ENCODE measurements around the gene CDC14A.

DNA sequence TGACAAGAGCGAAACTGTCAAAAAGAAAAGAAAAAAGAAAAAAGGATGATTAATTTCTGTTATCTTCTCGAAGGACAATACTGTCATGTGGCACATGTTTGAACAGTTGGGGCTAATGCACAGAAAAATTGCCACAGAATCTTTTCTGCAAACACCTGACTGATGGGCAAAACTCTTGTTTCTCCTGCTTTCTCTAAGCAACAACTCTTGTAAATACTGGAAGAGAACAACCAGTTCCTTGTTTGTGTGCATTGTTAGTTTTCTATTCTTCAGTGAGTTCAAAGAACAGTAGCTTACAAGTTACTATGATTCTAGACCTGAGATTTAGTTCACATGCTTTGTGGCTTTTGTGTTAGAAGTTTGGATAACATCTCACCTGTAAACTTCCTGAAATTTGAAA lies 60.7 kb downstream of the CDC14A start:
- TF ChIP-seq, protein P1, sequence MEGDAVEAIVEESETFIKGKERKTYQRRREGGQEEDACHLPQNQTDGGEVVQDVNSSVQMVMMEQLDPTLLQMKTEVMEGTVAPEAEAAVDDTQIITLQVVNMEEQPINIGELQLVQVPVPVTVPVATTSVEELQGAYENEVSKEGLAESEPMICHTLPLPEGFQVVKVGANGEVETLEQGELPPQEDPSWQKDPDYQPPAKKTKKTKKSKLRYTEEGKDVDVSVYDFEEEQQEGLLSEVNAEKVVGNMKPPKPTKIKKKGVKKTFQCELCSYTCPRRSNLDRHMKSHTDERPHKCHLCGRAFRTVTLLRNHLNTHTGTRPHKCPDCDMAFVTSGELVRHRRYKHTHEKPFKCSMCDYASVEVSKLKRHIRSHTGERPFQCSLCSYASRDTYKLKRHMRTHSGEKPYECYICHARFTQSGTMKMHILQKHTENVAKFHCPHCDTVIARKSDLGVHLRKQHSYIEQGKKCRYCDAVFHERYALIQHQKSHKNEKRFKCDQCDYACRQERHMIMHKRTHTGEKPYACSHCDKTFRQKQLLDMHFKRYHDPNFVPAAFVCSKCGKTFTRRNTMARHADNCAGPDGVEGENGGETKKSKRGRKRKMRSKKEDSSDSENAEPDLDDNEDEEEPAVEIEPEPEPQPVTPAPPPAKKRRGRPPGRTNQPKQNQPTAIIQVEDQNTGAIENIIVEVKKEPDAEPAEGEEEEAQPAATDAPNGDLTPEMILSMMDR (IDR thresholded peaks at IDR 0.05; ENCODE audit: low read length) = no peak
- no peak for TF ChIP-seq EZH2 (IDR thresholded peaks at IDR 0.05; ENCODE audit: borderline replicate concordance, low read length)
